ENCODE data around the gene FLOT1. TPM values are rescaled to one million over a fixed set of nuclear protein-coding genes. Genes with fewer than 3 reads are reported as not detected.

FLOT1 gene
- total and polyA plus RNA-seq, 9 of the 15 experiments (the other 6 are each of a cell fraction or from before 2014, with no cell fraction given), result 11.7 to 149 (median 118) TPM

DNA sequence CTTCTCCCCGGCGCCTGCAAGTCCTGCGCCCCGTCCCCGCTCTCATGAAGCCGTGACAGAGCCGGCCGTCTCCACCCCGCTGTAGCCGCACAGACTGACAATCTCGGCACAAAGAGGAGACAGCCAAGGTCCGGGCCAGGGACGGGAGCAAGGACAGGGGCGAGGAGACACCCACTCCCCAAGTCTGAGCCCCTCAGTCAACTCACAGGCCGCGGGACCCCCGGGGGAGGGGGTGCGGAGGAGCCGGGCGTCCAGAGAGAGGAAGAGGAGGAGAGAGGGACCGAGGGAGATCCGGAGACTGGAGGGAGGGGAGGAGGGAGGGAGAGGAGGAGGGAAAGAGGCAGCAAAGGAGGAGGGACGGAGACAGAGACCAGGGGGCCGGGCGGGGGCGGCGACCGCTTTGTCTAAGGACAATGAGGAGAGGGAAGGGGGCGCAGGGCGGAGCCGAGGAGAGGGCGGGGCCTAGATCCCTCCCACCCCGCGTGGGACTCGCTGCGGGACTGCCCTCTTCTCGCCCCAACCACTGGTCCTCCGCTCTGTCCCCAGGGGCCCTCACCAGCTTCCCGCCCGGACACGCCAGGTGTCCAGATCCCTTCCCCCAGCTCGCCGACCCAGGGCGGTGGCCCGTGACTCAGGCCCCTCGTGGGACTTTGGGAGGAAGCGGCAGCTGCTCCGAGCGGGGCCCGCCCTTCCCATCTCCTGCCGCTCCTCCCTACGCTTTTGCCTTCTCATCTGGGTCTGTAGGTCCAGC lies 55.4 kb downstream of the FLOT1 start (continued):
- TF ChIP-seq MITF (IDR thresholded peaks at IDR 0.05) (peak; percentile 85; the same call in 1 of the 2 replicates), ZBTB34 (CRISPR knock-in tag; IDR thresholded peaks at IDR 0.05) (no peak), MCM2 (IDR thresholded peaks at IDR 0.05; ENCODE audit: low read depth) (peak; percentile 99), MEF2D (tag; conservative IDR thresholded peaks at IDR 0.05; ENCODE audit: low read depth) (0 out of 2 replicates have a peak, but pooled peaks have one; percentile 40), HDAC1 (IDR thresholded peaks at IDR 0.05) (peak in 1 of 2 experiments; percentile 95; a peak in 3 of 4 replicates), SIN3B (IDR thresholded peaks at IDR 0.05; ENCODE audit: low read depth) (no peak), ZNF316 (IDR thresholded peaks at IDR 0.05) (peak; percentile 39), TGIF2 (CRISPR knock-in tag; IDR thresholded peaks at IDR 0.05) (peak; percentile 47; the same call in 1 of the 2 replicates), ATF7 (IDR thresholded peaks at IDR 0.05) (peak; percentile 68; the same call in 1 of the 2 replicates), KDM4B (IDR thresholded peaks at IDR 0.05; ENCODE audit: borderline replicate concordance in 2 of 2, low read depth in 1 of 2) (peak in 1 of 2 experiments; percentile 81; a peak in 2 of 4 replicates), MTF1 (CRISPR knock-in tag; IDR thresholded peaks at IDR 0.05; ENCODE audit: borderline replicate concordance) (no peak), PHF20 (IDR thresholded peaks at IDR 0.05; ENCODE audit: partially characterized antibody) (peak; percentile 61), TARDBP (IDR thresholded peaks at IDR 0.05) (peak; percentile 96), NRF1 (conservative IDR thresholded peaks at IDR 0.05 in 1 of 2, IDR thresholded peaks at IDR 0.05 in 1 of 2) (peak; percentile 34 to 53), ZBTB8A (IDR thresholded peaks at IDR 0.05; ENCODE audit: partially characterized antibody) (no peak), PHF8 (IDR thresholded peaks at IDR 0.05; ENCODE audit: borderline replicate concordance, low read length) (peak; percentile 38; the same call in 1 of the 2 replicates)
- TF ChIP-seq, protein P1, sequence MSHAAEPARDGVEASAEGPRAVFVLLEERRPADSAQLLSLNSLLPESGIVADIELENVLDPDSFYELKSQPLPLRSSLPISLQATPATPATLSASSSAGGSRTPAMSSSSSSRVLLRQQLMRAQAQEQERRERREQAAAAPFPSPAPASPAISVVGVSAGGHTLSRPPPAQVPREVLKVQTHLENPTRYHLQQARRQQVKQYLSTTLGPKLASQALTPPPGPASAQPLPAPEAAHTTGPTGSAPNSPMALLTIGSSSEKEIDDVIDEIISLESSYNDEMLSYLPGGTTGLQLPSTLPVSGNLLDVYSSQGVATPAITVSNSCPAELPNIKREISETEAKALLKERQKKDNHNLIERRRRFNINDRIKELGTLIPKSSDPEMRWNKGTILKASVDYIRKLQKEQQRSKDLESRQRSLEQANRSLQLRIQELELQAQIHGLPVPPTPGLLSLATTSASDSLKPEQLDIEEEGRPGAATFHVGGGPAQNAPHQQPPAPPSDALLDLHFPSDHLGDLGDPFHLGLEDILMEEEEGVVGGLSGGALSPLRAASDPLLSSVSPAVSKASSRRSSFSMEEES (CRISPR knock-in tag; IDR thresholded peaks at IDR 0.05), result 0 out of 2 replicates have a peak, but pooled peaks have one; percentile 4
- TF ChIP-seq, protein P2, sequence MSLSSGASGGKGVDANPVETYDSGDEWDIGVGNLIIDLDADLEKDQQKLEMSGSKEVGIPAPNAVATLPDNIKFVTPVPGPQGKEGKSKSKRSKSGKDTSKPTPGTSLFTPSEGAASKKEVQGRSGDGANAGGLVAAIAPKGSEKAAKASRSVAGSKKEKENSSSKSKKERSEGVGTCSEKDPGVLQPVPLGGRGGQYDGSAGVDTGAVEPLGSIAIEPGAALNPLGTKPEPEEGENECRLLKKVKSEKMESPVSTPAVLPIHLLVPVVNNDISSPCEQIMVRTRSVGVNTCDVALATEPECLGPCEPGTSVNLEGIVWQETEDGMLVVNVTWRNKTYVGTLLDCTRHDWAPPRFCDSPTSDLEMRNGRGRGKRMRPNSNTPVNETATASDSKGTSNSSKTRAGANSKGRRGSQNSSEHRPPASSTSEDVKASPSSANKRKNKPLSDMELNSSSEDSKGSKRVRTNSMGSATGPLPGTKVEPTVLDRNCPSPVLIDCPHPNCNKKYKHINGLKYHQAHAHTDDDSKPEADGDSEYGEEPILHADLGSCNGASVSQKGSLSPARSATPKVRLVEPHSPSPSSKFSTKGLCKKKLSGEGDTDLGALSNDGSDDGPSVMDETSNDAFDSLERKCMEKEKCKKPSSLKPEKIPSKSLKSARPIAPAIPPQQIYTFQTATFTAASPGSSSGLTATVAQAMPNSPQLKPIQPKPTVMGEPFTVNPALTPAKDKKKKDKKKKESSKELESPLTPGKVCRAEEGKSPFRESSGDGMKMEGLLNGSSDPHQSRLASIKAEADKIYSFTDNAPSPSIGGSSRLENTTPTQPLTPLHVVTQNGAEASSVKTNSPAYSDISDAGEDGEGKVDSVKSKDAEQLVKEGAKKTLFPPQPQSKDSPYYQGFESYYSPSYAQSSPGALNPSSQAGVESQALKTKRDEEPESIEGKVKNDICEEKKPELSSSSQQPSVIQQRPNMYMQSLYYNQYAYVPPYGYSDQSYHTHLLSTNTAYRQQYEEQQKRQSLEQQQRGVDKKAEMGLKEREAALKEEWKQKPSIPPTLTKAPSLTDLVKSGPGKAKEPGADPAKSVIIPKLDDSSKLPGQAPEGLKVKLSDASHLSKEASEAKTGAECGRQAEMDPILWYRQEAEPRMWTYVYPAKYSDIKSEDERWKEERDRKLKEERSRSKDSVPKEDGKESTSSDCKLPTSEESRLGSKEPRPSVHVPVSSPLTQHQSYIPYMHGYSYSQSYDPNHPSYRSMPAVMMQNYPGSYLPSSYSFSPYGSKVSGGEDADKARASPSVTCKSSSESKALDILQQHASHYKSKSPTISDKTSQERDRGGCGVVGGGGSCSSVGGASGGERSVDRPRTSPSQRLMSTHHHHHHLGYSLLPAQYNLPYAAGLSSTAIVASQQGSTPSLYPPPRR (CRISPR knock-in tag; IDR thresholded peaks at IDR 0.05; ENCODE audit: borderline replicate concordance), result peak; percentile 37; the same call in 1 of the 2 replicates
